PC-3 (cell line): ENCODE results near the gene NFATC2. TPM values are rescaled to one million over a fixed set of nuclear protein-coding genes. Genes with fewer than 3 reads are reported as not detected.

ENCODE experiments used
- ATAC-seq: fragments of 200-7000 bp; cut with Tn5 transposase; 2 replicates; pipeline ENCODE4 v1.9.1; 2020; ENCODE audit warnings: mild to moderate bottlenecking, moderate library complexity
- BruUV-seq: library from RNA; stranded (reverse); fragments of 400-500 nt; replicated peaks from 2 replicates; lab custom pipeline; 2021; lab: Mats Ljungman, UMichigan
- CTCF ChIA-PET: fragments of 300-600 bp; sonication (Branson Sonifier 250); formaldehyde crosslinking; loops from one replicate; lab custom pipeline; 2022; ENCODE audit warnings: antibody characterized with exemption; lab: Charles Lee
- POLR2A ChIA-PET: fragments of 300-600 bp; sonication (Branson Sonifier 250); formaldehyde crosslinking; loops from one replicate; lab custom pipeline; 2022; ENCODE audit warnings: antibody characterized with exemption; ENCODE audit not compliant: unreplicated experiment; lab: Charles Lee
- DNase-seq: peaks from one replicate; pipeline ENCODE4 v3.0.0-alpha.2; 2015
- H2AFZ ChIP-seq: fragments of 300-600 bp; sonication (generic); 2 replicates; pipeline ENCODE4 v1.6.0; 2016; ENCODE audit warnings: antibody characterized with exemption, low read length
- H3F3A ChIP-seq: fragments of 300-600 bp; sonication (generic); one replicate; pipeline ENCODE4 v1.6.0; 2017; ENCODE audit warnings: antibody characterized with exemption, low read length, control low read depth, mild to moderate bottlenecking; ENCODE audit not compliant: unreplicated experiment
- H3K27ac ChIP-seq: fragments of 300-600 bp; sonication (generic); 2 replicates; pipeline ENCODE4 v1.5.1; 2016; ENCODE audit warnings: mild to moderate bottlenecking, low read length
- H3K27me3 ChIP-seq: fragments of 300-600 bp; sonication (generic); 2 replicates; pipeline ENCODE4 v1.6.1; 2016; ENCODE audit warnings: low read length, mixed read lengths
- H3K36me3 ChIP-seq: fragments of 300-600 bp; sonication (generic); 2 replicates; pipeline ENCODE4 v1.6.1; 2016; ENCODE audit warnings: low read depth, mixed run types, low read length, mixed read lengths
- H3K4me1 ChIP-seq: fragments of 300-600 bp; sonication (generic); 2 replicates; pipeline ENCODE4 v1.5.1; 2016; ENCODE audit warnings: low read length; ENCODE audit not compliant: insufficient read depth
- H3K4me2 ChIP-seq: fragments of 300-600 bp; sonication (generic); 2 replicates; pipeline ENCODE4 v1.6.0; 2016; ENCODE audit warnings: low read length
- H3K4me3 ChIP-seq: fragments of 300-600 bp; sonication (generic); 2 replicates; pipeline ENCODE4 v1.5.1; 2016; ENCODE audit warnings: mild to moderate bottlenecking, low read length, mixed read lengths
- H3K79me2 ChIP-seq: fragments of 300-600 bp; sonication (generic); 2 replicates; pipeline ENCODE4 v1.6.1; 2017; ENCODE audit warnings: low read length, mixed read lengths
- H3K9ac ChIP-seq: fragments of 300-600 bp; sonication (generic); 2 replicates; pipeline ENCODE4 v1.6.0; 2016; ENCODE audit warnings: mild to moderate bottlenecking, low read length
- H3K9me2 ChIP-seq: fragments of 300-600 bp; sonication (generic); replicated peaks from 2 replicates; pipeline ENCODE4 v1.6.1; 2016; ENCODE audit warnings: mixed run types, low read length, mixed read lengths
- H3K9me3 ChIP-seq: fragments of 300-600 bp; sonication (generic); 2 replicates; pipeline ENCODE4 v1.6.1; 2016; ENCODE audit warnings: low read length, mixed read lengths
- H4K20me1 ChIP-seq: fragments of 300-600 bp; sonication (generic); 2 replicates; pipeline ENCODE4 v1.6.1; 2016; ENCODE audit warnings: low read length, mixed read lengths
- CTCF ChIP-seq: fragments of 300-600 bp; sonication (generic); conservative IDR thresholded peaks from 2 replicates; pipeline ENCODE4 v1.5.1; 2017; ENCODE audit warnings: antibody characterized with exemption, low read depth, mild to moderate bottlenecking, low read length
- EZH2 ChIP-seq: fragments of 300-600 bp; sonication (generic); IDR thresholded peaks from one replicate; pipeline ENCODE4 v1.6.1; 2017; ENCODE audit warnings: antibody characterized with exemption, mild to moderate bottlenecking, low read length; ENCODE audit not compliant: unreplicated experiment
- EZH2phosphoT487 ChIP-seq: fragments of 300-600 bp; sonication (generic); IDR thresholded peaks from 2 replicates; pipeline ENCODE4 v1.6.1; 2018; ENCODE audit warnings: mild to moderate bottlenecking, antibody characterized with exemption, low read length, borderline replicate concordance
- intact Hi-C: fragments of 100-400 bp; cut with micrococcal nuclease; formaldehyde crosslinking; loops from 2 replicates; pipeline ENCODE4 v1.9.0; 2023
- total RNA-seq: library from RNA; depleted of rRNA; stranded (reverse); fragments of >200 nt; gene quantifications from 2 replicates; pipeline ENCODE4 v1.2.3, GENCODE V29; 2014

NFATC2 gene
- total RNA-seq, 1 experiment from 2014 or later: 12.9 TPM

- intact Hi-C loops: no loop called here
- Histone ChIP-seq H4K20me1 (no peaks in the 10 kb centered on the region), H3K36me3 (no peaks in the 10 kb centered on the region), H3K27ac (no peak overlapping the region), H3K4me2 (no peak overlapping the region), H3K9me3 (no peaks in the 10 kb centered on the region), H2AFZ (no peak overlapping the region), H3K4me1 (no peaks in the 10 kb centered on the region), H3F3A (no peaks in the 10 kb centered on the region), H3K4me3 (no peak overlapping the region), H3K9ac (no peak overlapping the region), H3K27me3 (no peaks in the 10 kb centered on the region), H3K79me2 (no peaks in the 10 kb centered on the region), H3K9me2 (no peaks in the 10 kb centered on the region)
- TF ChIP-seq EZH2: no peak
- TF ChIP-seq CTCF: no peak
- no peak for TF ChIP-seq EZH2phosphoT487
- ATAC-seq: no peak
- no TSS peak for BruUV-seq
- DNase-seq: no peak
- ChIA-PET CTCF (no interaction called here), POLR2A (interaction anchor here (0.6 kb wide), 1 partner anchor 16 kb away, joined by 3 read pairs; no protein-coding TSS in a partner anchor)
Observed at GRCh38 chr20:51510936-51511605, 31.4 kb downstream of the NFATC2 start.

- no peaks in the 10 kb centered on the region for H3K9me3 ChIP-seq
- no peak overlapping the region for H3K4me2 ChIP-seq
- ChIA-PET CTCF (no interaction called here), POLR2A (no interaction called here)
- no peak overlapping the region for H3K9ac ChIP-seq
- no peaks in the 10 kb centered on the region for H3K4me1 ChIP-seq
- H3K27ac ChIP-seq: no peak overlapping the region
- H3K9me2 ChIP-seq: no peaks in the 10 kb centered on the region
- BruUV-seq: no TSS peak
- DNase-seq: no peak
- H3K4me3 ChIP-seq: no peak overlapping the region
- H3F3A ChIP-seq: no peaks in the 10 kb centered on the region
- TF ChIP-seq CTCF (no peak), EZH2phosphoT487 (no peak), EZH2 (no peak)
- H3K36me3 ChIP-seq: no peaks in the 10 kb centered on the region
- H3K79me2 ChIP-seq: no peaks in the 10 kb centered on the region
- no peaks in the 10 kb centered on the region for H3K27me3 ChIP-seq
- H4K20me1 ChIP-seq: no peaks in the 10 kb centered on the region
- no peak for ATAC-seq
- intact Hi-C loops: no loop called here
- no peak overlapping the region for H2AFZ ChIP-seq
Observed at GRCh38 chr20:51510169-51510568, 32.4 kb downstream of the NFATC2 start.

- no peak overlapping the region for H3K27ac ChIP-seq
- H3K4me2 ChIP-seq: no peak overlapping the region
- ChIA-PET CTCF (no interaction called here), POLR2A (no interaction called here)
- H4K20me1 ChIP-seq: no peaks in the 10 kb centered on the region
- H2AFZ ChIP-seq: no peak overlapping the region
- H3K9me3 ChIP-seq: no peaks in the 10 kb centered on the region
- TF ChIP-seq EZH2phosphoT487: no peak
- TF ChIP-seq CTCF: no peak
- TF ChIP-seq EZH2: no peak
- no peaks in the 10 kb centered on the region for H3K79me2 ChIP-seq
- H3K4me1 ChIP-seq: no peaks in the 10 kb centered on the region
- no peaks in the 10 kb centered on the region for H3K27me3 ChIP-seq
- ATAC-seq (no peak), DNase-seq (no peak)
- intact Hi-C loops: no loop called here
- H3K9ac ChIP-seq: no peak overlapping the region
- no TSS peak for BruUV-seq
- no peaks in the 10 kb centered on the region for H3K9me2 ChIP-seq
- no peaks in the 10 kb centered on the region for H3F3A ChIP-seq
- no peaks in the 10 kb centered on the region for H3K36me3 ChIP-seq
- H3K4me3 ChIP-seq: no peak overlapping the region
Observed at GRCh38 chr20:51509208-51509607, 33.3 kb downstream of the NFATC2 start.
